Muscle layer of duodenum (tissue), 2 donors: ENCODE results near the gene CRTC2.
A peak's percentile ranks its signal among the peaks of the same experiment; 100 is the strongest.

Experiments used
- H3K27ac ChIP-seq: one replicate; pipeline ENCODE4 v1.7.0; 2013; ENCODE audit warnings: mild to moderate bottlenecking, low read length
- H3K27me3 ChIP-seq: one replicate; pipeline ENCODE4 v1.7.0; 2013; ENCODE audit warnings: low read depth, mild to moderate bottlenecking, control low read depth, low read length
- H3K36me3 ChIP-seq, 2 donors: one replicate each; pipeline ENCODE4 v1.7.0; 2013; ENCODE audit warnings: low read length in 2 of 2, control low read depth in 1 of 2, mild to moderate bottlenecking in 1 of 2; ENCODE audit not compliant: insufficient read depth in 2 of 2, control insufficient read depth in 1 of 2
- H3K4me1 ChIP-seq, 2 donors: one replicate each; pipeline ENCODE4 v1.7.0; 2013; ENCODE audit warnings: low read length in 2 of 2, mild to moderate bottlenecking in 2 of 2, control low read depth in 1 of 2, moderate library complexity in 1 of 2; ENCODE audit not compliant: insufficient read depth in 2 of 2, control insufficient read depth in 1 of 2
- H3K4me3 ChIP-seq, 2 donors: one replicate each; pipeline ENCODE4 v1.7.0; 2013; ENCODE audit warnings: low read length in 2 of 2, low read depth in 1 of 2, mild to moderate bottlenecking in 1 of 2
- H3K9me3 ChIP-seq, 2 donors: one replicate each; pipeline ENCODE4 v1.7.0; 2013; ENCODE audit warnings: low read length in 2 of 2, control low read depth in 1 of 2, mild to moderate bottlenecking in 1 of 2; ENCODE audit not compliant: control insufficient read depth in 1 of 2
- donor health status: healthy.

CRTC2 gene

GRCh38 chr1:153934746-153935145 lies 23.7 kb downstream of the CRTC2 start:
- no peaks in the 10 kb centered on the region for H3K9me3 ChIP-seq
- H3K4me3 ChIP-seq: no peak overlapping the region
- no peak overlapping the region for H3K27ac ChIP-seq
- H3K36me3 ChIP-seq: peaks cover 58 to 87% of the 10 kb centered on the region in 2 donors
- no peaks in the 10 kb centered on the region for H3K4me1 ChIP-seq
- H3K27me3 ChIP-seq: no peaks in the 10 kb centered on the region

DNA sequence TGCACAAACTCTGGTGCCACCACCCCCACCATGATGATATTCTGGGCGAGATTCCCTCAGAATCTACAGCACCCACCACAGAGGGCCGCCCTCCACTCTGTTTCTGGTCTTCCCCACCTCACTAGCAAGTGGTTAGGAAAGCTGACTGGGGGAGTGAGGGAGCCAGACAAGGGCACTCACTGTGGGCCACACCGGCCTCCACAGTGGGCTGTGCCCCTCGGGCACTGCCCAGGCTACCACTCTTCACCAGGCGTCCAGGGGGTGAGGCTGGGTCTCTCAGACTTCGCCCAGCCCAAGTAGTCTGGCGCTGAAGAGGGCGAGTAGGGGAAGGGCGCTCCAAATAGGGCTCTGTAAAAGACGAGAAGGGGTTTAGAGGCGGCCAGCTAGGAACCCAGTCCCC lies 24.5 kb downstream of the CRTC2 start:
- no peaks in the 10 kb centered on the region for H3K9me3 ChIP-seq
- no peak overlapping the region for H3K27ac ChIP-seq
- no peak overlapping the region for H3K4me3 ChIP-seq
- peaks cover 0 to under 1% of the 10 kb centered on the region in 2 donors for H3K4me1 ChIP-seq
- H3K27me3 ChIP-seq: no peaks in the 10 kb centered on the region
- H3K36me3 ChIP-seq: peaks cover 56 to 86% of the 10 kb centered on the region in 2 donors

- Histone ChIP-seq H3K4me1 (peaks cover 0 to 4% of the 10 kb centered on the region in 2 donors), H3K27ac (no peak overlapping the region), H3K9me3 (no peaks in the 10 kb centered on the region), H3K4me3 (no peak overlapping the region), H3K27me3 (no peaks in the 10 kb centered on the region), H3K36me3 (peaks cover 56 to 89% of the 10 kb centered on the region in 2 donors)
Observed at GRCh38 chr1:153933430-153933829, 25.0 kb downstream of the CRTC2 start.

DNA sequence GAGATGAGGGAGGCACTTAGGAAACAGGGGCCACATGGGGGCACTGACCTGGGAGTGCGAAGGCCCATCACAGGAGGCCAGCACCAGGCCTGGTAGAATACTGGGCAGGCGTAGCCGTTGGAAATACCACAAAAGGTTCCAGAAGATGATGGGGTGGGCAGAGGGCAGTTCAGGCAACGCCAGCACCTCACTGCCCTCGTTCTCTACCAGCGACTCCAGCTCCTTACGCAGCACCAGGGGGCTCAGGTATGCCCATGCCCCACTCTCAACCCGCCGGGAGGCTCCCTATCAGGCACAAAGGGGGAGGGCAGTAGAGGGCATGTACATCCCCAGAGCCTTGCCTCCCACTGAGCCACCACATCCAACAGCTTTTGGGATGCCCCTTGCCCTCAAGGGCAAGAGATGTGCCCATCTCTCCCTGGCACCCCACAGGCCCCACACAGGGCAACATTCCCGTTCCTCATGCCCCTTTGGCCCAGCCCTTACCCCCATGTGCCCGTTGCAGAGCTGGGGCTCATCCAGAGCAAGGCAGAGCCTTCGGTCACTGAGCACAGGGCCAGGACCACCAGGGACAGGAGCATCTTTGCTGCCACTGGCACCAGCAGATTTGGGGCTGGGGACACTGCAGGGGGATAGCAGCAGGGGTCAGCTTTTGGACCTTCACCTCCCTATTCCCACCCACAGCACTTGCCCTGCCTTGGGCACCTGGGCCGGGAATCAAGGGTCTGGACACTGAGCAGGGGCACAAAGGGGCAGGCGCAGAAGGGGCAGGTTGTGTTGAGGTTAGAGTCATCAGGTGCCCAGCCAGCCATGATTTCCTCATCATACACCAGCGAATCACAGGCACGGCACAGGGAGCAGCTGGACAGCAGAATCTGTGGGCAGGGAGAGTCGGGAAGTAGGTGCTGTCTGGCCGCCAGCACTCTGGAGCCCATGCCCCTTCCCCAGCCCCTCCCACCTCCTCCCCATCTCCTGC lies 26.0 kb downstream of the CRTC2 start:
- Histone ChIP-seq H3K4me1 (peaks cover 0 to 4% of the 10 kb centered on the region in 2 donors), H3K4me3 (no peak overlapping the region), H3K27me3 (no peaks in the 10 kb centered on the region), H3K36me3 (peaks cover 51 to 87% of the 10 kb centered on the region in 2 donors), H3K27ac (no peak overlapping the region), H3K9me3 (no peaks in the 10 kb centered on the region)

- H3K9me3 ChIP-seq: no peaks in the 10 kb centered on the region
- peaks cover 0 to 4% of the 10 kb centered on the region in 2 donors for H3K4me1 ChIP-seq
- H3K4me3 ChIP-seq: no peak overlapping the region
- no peaks in the 10 kb centered on the region for H3K27me3 ChIP-seq
- H3K27ac ChIP-seq: no peak overlapping the region
- peaks cover 31 to 65% of the 10 kb centered on the region in 2 donors for H3K36me3 ChIP-seq
Observed at GRCh38 chr1:153929981-153930948, 28.1 kb downstream of the CRTC2 start.

GRCh38 chr1:153929426-153929825 lies 29.0 kb downstream of the CRTC2 start:
- H3K27me3 ChIP-seq: no peaks in the 10 kb centered on the region
- H3K36me3 ChIP-seq: peaks cover 26 to 56% of the 10 kb centered on the region in 2 donors
- peaks cover 0 to 4% of the 10 kb centered on the region in 2 donors for H3K4me1 ChIP-seq
- H3K9me3 ChIP-seq: no peaks in the 10 kb centered on the region
- H3K27ac ChIP-seq: no peak overlapping the region
- no peak overlapping the region for H3K4me3 ChIP-seq

DNA sequence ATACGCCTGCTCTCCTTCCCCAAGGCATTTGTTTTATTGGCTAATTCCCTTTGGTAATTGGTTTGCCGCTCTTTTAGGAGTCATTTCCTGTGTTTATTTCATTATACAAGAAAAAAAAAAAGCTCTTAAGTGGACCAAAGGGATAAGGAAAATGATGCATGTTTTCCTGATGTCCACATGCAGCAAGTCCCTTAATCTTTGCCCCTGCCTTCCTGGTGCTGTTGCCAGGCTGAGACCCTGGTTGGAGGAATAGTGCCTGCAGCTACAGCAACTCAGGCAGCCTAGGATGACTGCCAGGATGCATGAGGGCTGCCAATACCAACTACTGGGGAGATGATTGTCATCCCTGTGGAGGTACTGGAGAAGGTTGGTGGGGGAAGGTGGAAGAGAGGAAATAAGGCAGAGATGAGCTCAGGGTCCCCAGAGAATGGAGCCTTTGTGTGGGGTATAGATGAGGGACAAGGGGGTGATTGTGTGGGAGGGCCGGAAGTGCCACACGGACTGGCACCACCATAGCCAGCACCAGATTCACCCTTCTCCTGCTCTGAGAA lies 29.5 kb downstream of the CRTC2 start:
- no peak overlapping the region for H3K4me3 ChIP-seq
- H3K27me3 ChIP-seq: no peaks in the 10 kb centered on the region
- H3K36me3 ChIP-seq: peaks cover 22 to 51% of the 10 kb centered on the region in 2 donors
- H3K27ac ChIP-seq: no peak overlapping the region
- H3K9me3 ChIP-seq: no peaks in the 10 kb centered on the region
- H3K4me1 ChIP-seq: peaks cover 1 to 8% of the 10 kb centered on the region in 2 donors

GRCh38 chr1:153928245-153928644 lies 30.2 kb downstream of the CRTC2 start:
- no peak overlapping the region for H3K4me3 ChIP-seq
- no peaks in the 10 kb centered on the region for H3K9me3 ChIP-seq
- H3K27me3 ChIP-seq: no peaks in the 10 kb centered on the region
- peaks cover 19 to 45% of the 10 kb centered on the region in 2 donors for H3K36me3 ChIP-seq
- H3K27ac ChIP-seq: no peak overlapping the region
- peaks cover 6 to 8% of the 10 kb centered on the region in 2 donors for H3K4me1 ChIP-seq

GRCh38 chr1:153926405-153926804 lies 32.0 kb downstream of the CRTC2 start:
- Histone ChIP-seq H3K27me3 (no peaks in the 10 kb centered on the region), H3K9me3 (no peaks in the 10 kb centered on the region), H3K36me3 (peaks cover 14 to 30% of the 10 kb centered on the region in 2 donors), H3K4me3 (no peak overlapping the region), H3K4me1 (peaks cover 10% of the 10 kb centered on the region in 2 donors), H3K27ac (no peak overlapping the region)

GRCh38 chr1:153922972-153923925 lies 35.2 kb downstream of the CRTC2 start, which contains the start of gene GATAD2B:
Gene GATAD2B (minus strand): TSS chr1:153922972. CDS start chr1:153828347, 94,625 bp downstream.
- Histone ChIP-seq H3K27ac (peak within 1 kb of the TSS; percentile 97), H3K36me3 (peaks cover 0 to under 1% of the 10 kb centered on the region in 2 donors), H3K27me3 (no peaks in the 10 kb centered on the region), H3K9me3 (no peaks in the 10 kb centered on the region), H3K4me1 (peaks cover 18 to 24% of the 10 kb centered on the region in 2 donors), H3K4me3 (peak within 1 kb of the TSS; percentile 84 to 91)
